HG03066 (cell line): ENCODE data around the gene KBTBD2.
"Not testable (repeated sequence)": the region's sequence is repeated elsewhere in the genome, so short reads cannot be mapped to it uniquely, and the experiment has no call there.

Experiments
- ATAC-seq: cut with Tn5 transposase; IDR thresholded peaks from one replicate; pipeline ENCODE4 v1.9.1; 2021; ENCODE audit warnings: low read depth; ENCODE audit not compliant: unreplicated experiment

The KBTBD2 gene

DNA sequence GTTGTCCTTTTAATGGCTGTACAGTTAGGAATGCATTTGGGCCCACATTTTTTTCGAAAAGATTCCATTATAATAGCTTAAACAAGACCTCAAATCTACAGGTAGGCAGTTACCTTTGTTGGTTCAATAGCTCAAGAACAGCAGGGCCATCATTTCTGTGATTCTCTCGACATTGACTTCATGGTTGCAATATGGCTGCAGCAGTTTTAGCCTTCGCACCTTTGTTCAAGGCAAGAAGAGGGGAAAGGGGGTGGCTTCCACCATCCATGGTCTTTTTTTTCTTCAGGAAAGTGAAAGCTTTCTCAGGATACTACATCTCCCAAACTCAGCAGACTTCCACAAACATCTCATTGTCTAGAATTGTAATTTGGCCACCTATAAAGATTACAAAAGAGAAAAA, 2.2 kb upstream of the KBTBD2 start:
- no peak for ATAC-seq

DNA sequence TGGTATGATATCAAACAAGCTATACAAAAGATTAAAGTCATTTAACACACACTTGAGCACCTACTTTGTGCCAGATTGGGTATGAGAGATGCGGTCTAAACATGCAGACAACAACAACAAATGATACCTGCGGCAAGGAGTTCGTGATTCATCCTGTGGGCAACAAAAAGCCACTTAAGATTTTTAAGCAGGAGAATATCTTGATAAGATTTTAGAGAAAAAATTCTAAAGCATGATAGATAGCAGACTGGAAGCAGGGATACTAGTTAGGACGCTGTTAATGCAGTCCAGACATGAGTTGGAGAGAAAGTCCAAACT, 1.6 kb upstream of the KBTBD2 start:
- ATAC-seq, result no peak

DNA sequence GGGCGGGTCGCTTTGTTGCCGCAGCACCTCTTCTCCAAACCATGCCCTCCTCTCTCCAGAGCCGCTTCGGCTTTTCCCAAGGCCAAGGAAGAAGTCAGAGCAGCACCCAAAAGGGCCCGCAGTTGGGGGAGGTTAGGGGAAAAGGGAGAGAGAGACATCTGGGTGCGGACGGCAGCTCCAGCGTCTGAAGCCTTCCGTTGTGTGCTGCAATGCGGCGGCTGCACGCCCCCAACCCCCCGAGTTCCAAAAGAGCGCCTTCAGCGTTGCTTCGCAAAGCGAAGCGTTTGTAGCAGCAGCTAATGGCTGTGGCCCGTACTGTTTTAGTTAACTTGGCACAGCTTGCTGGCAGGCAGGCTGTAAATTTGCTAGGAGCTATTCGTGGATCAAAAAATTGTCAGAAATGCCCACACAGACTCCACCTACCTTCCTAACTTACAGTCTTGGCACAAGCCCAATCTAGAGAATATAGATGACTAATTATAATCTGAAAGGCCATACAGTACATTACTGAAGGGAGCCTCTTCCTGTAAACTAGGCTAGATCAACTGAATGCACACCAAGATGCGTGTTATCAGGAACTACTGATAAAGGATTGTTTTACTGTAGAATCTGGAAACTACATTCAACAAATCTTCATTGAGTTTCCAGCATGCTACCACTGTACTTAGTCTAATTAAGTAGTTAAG, 1.1 kb upstream of the KBTBD2 start:
- ATAC-seq, result no peak

DNA sequence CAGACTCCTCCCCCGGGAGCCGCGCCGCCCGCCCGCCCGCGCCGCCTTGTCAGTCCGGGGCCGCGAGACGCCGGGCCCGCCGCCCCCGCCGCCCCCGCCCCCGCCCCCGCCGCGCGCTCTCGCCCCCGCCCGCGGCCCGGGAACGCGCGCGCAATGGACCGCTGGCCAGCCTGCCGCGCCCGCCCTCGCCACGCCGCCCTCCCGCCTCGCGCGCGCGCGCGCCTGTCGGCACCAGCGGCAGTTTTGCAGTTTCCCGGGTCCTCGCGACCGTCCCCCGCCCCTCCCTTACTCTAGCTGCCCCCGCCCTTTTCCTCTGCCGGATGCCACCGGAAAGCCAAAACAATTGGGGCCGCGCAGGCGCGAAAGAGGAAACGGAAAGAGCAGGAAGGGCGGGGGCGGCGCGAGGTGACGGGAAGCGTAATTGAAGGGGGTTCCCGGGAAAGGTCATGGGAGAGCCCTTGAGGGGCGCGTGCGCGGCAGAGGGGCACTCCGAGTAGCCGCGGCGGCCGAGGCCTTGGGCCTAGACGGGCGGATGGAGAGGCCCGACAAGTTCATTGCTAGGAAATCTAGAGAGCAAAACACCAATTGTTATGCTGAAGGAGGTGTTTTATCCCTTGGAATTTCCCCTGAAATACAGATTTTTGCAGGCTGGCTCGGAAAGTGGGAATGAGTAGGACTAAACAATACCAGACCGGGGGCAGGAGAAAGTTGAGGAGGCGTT, 400 bp upstream of the KBTBD2 start:
- ATAC-seq, result peak; percentile 44

DNA sequence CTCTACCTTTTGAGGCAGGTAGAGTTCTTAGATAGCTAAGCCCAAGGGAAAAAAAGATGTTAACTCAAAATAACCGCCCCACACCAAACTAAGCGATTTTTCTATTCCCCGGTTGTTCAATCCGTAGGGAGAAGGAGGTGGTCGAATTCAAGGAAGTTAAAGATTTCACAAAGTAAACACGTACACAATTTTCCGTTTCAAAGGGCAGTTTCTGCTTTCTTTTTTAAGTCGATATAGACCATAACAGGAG, 842 bp downstream of the KBTBD2 start:
- no peak for ATAC-seq

DNA sequence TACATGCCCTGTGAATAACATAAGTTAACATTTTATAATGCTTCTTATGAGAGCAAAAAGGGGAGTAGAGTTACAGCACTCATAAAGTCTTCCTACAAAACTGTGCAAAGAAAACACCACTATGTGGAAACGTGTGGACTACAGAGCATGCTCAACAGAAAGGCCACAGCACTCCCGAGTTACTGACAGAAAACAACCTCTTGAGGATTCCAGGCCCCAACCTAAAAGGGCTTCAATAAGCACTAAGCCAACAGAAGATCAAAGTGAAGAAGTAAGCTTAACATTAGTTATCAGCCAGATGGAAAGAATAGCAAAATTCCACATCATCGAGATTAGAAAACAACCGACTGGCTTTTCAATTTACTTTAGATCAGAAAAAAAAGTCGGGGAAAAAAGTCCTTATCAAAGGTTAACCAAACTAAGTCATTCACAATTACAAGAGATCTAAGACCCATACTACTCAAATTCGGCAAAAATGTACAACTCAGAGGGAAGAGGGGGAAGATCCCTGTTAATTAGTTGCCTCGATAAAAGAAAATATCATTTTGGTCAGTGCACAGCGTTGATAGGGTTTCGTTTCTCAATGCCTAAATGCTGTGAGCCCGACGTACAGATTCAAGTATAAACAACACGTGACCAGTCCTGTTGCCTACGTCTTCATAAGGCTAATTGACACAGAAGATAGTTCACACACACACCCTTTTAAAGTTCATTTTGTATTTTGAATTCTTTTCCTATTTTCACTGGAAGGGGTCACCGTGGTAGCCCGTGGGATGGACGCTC, 1.4 kb downstream of the KBTBD2 start:
- peak; percentile 38 for ATAC-seq

DNA sequence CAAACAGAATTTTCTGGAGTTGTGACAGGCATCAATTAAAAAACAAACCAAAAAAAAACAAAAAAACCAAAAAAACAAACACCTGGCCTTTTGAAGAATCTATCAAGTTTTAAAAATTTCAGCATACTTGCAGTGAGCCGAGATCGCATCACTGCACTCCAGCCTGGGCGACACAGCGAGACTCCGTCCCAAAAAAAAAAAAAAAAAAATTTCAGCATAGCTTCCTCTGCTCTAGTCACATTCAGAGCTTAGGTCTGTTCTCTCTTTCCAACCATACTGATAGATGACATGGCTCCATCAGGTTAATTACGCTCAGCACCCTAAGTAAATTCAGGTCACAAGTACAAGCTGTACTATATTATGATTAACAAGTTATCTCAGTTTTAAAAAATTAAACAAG, 3.1 kb downstream of the KBTBD2 start:
- ATAC-seq, result no peak

DNA sequence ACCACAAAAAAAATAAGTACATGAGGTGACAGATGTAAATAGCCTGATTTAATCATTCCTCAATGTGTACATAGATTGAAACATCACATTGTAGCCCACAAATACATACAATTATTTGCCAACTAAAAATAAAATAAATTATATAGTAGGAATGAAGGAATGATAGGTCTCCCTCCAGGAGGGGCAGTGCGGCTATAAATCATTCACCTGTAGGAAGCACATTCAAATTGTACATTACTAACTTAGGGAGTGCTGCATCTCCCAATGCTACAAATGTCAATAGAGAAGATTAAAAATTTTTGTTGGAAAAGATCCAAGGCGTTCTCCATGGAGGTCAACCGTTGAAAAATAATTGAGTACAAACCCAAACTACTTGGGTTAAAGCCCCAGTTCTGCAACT, 4.2 kb downstream of the KBTBD2 start:
- no peak for ATAC-seq

DNA sequence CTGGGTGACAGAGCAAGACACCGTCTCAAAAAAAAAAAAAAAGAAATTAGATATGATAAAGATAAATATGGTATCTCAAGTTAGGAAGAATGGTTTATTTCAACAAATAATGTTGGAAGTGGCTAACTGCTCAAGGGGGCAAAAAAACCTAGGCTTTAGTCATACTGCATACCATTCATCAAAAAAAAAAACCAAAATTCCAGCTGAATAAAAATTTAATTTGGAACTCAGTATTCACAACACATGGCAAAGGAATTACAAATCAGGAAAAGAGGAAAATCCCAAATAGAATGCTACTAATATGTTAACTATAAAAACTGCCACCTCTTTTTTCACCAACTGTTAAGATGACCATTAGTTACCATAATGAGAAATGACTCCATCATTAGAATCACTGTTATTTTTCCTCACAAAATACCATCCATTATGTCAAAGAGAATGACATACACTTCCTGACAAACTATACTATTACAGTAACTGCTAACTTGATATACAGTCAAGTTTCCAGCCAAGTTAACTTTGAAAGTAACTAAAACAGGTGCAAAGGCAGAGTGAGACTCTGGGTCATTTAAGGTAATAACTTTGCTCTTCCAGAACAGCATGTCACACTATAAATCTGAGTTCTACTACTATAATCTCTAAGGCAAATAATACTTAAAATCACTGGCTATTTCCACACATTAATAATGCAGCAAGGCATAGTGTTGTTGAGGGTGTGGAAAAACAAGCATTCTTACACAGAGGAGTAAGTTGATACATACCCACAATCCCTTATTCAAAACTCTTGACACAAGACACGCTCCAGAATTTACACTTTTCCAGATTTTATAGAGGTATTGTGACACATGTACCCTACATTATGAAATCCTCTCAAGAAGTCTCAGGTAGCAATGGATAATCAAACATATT, 10.2 kb downstream of the KBTBD2 start:
- no peak for ATAC-seq

DNA sequence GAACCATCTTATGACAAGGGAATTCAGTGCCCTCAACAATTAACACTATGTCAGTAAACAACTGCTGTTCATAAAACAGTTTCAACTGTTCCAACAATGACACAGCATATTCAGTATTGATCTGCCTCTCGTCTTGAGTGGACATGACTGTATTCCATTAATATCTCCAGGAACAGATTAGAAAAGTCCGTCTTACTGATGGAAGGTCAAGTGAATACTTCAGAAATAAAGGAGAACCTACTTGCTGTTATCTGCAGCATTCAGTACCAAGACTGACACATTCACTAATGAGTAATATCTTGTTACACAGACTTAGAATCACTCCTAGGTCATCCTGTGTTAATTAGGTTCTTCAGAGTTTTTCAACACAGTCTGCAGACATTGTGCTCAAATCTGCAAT, 12.1 kb downstream of the KBTBD2 start:
- no peak for ATAC-seq

DNA sequence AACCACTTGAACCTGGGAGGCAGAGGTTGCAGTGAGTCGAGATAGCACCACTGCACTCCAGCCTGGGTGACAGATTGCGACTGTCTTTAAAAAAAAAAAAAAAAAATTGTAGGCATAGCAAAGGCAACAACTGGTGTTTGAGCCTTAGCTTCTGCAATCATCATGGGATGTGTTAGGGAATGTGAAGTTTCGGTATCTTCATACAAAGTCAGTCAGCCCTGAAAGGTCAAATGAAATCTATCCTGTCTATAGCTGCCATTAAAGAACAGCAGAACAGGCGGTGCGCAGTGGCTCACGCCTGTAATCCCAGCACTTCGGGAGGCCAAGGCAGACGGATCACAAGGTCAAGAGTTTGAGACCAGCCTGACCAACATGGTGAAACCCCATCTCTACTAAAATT, 13.5 kb downstream of the KBTBD2 start:
- ATAC-seq, result not testable (repeated sequence)

DNA sequence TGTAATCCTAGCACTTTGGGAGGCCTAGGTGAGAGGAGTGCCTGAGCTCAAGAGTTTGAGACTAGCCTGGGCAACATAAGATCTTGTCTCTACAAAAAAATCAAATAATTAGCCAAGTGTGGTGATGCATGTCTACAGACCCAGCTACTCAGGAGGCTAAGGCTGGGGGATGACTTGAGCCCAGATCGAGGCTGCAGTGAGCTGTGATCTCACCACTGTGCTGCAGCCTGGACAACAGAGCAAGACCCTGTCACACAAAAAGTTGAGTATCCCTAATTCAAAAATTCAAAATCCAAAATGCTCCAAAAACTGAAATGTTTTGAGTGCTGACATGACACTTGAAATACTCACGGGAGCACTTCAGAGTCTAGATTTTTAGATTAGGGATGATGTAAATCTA, 19.1 kb downstream of the KBTBD2 start:
- ATAC-seq, result no peak

DNA sequence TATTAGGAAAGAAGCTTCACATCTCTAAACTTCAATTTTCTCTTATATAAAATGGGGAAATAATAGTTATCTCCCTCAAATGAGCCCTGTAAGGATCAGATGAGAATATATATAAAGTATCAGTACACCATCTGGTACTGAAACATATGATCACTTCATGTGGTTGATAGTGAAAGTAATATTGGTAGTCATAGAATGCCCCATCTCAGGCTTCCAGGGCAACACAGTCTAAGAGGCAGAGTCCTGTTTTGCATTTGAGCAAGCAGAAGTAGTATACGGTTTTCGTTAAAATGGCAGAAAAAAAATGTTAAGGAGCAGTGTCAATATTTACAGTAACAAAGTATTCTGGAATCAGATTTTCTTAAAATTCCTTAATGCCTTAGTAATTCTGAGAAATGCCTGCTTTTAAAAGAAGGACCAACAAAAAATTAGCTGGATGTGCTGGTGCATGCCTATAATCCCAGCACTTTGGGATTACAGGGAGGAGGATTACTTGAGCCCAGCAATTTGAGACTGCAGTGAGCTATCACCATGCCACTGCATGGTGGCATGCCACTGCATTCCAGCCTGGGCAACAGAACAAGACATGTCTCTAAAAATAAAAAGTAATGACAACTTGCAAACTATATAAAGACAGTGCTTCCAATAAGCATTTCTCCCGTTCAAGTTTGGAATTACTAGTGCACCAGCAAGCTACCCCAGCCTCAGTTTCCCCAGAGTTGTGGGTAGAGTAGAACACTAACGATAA, 19.8 kb downstream of the KBTBD2 start:
- peak; percentile 84 for ATAC-seq

DNA sequence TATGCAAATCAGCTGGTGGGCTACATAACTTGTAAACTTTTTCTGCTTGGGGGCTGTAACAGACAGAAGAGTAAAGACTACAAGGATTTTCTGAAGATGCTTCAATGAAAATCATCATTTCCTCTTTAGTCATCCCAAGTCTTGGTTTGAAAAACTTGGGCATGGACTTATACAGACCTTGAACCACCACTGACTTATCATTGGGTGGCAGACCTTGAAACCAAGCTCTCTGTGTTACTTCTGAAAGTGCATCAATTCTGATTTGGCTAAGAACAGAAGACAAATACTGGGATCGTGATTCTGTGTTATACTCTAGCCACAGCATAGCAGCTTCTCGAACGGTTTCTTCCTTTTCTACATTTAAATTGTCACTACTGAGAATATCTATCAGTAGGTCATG, 21.3 kb downstream of the KBTBD2 start:
- no peak for ATAC-seq

DNA sequence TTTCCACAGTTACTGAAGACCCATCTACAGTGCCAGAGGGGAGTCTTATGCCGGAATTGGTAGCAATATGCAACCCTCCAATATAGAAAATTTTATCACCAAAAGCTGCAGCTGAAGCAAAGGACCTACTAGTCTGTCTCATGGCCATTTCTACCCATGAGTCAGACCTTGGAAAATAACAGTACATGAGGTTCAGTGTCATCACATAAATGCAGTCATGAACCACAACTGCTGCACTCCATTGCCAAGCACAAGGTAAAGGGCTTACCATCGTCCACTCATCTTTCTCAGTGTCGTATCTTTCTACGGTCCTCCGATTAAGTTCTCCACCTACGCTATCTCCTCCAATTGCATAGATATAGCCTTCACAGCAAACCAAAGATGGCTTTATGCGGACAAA, 21.8 kb downstream of the KBTBD2 start:
- no peak for ATAC-seq

DNA sequence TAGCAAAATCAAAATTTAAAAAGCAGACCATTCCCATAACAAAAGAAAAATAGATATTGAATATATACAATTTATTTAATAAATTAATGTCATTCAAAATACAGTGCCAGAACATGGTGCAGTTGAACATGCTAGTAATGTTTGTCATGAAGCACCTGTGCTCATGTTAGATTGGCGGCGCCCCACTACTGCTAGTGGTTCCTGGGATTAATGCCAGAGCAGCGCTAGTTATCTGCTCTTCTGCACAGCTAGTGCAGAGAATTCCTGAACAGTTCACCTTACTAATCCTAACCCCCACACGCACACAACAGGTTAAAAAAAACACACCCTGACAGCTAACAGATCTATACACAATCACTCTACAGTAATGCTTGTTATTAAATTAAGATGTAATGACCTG, 23.4 kb downstream of the KBTBD2 start:
- ATAC-seq, result no peak

DNA sequence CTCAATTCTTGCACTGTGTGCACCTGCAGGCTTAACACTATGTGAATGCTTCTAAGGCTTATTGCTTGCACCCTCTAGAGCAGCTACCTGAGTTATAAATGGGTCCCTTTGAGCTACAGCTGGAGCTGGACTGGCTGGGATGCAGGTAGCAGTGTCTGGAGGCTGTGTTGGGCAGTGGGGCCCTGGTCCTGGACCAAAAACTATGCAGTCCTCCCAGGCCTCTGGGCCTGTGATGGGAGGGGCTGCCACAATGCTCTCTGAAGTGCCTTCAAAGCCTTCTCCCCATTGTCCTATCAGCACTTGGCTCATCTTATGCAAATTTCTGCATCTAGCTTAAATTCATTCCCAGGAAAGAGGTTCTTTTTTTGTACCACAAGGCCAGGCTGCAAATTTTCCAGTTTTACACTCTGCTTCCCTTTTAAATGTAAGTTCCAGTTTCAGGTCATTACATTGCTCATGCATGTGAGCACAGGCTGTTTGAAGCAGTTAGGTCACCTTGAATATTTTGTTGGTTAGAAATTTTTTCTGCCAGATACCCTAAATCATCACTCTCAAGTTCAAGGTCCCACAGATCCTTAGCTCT, 26.0 kb downstream of the KBTBD2 start:
- ATAC-seq, result no peak

DNA sequence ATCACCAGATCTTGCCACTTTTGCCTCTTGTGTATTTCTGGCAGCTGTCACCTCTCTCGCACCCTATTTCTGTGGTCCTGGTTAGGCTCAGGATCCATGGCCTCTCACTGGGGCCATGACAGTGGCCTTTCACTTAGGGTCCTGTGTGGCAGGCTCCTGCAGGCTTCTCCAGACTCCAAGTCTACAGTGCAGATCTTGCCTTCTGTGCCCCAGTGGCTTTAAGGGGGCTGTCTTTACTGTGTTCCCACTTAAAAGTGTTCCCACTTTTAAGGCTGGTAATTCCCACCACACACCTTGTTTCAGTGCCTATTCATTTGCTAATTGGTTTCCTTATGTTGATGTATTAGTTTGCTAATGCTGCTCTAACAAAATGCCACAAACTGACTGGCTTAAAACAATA, 27.7 kb downstream of the KBTBD2 start:
- ATAC-seq, result not testable (repeated sequence)

DNA sequence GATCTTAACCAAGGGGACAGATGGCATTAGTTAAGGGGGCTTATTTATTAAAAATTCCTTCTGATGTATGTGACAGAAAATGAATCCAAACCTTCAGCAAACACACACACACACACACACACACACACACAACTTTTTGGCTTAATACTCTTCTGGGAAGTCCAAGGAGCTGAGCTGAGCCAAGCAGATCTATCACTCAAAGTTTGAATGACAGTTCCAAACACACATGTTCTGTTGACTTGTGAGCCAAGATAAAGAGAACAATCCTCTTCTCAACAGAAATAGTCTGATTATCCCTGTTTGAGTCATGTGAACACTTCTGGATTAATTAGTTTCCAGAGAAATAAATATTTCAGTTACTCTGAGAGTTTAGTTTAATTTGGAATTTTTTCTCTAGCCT, 31.5 kb downstream of the KBTBD2 start:
- no peak for ATAC-seq

DNA sequence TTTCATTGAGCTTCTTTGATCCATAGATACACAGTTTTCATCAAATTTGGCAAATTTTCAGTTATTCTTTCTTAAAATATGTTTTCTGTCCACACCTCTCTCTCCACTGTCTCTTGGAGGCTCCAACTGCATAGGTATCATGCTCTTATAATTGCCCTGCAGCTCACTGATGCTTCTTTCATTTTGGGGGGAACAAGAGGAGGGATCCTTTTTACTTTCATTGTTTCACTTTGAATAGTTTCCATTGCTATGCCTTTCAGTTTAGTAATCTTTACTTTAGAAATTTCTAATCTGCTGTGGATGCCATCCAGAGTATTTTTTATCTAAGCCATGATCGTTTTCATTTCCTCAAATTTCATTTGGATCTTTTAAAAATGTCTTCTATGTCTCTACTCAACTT, 32.9 kb downstream of the KBTBD2 start:
- ATAC-seq, result no peak
